ENCODE results near the gene IL17D. TPM values are rescaled to one million over a fixed set of nuclear protein-coding genes. Genes with fewer than 3 reads are reported as not detected.
A peak's percentile ranks its signal among the peaks of the same experiment; 100 is the strongest.
"Not testable (repeated sequence)": the region's sequence is repeated elsewhere in the genome, so short reads cannot be mapped to it uniquely, and the experiment has no call there.

The IL17D gene
- total RNA-seq, 1 experiment from 2014 or later, result 0.12 TPM

DNA sequence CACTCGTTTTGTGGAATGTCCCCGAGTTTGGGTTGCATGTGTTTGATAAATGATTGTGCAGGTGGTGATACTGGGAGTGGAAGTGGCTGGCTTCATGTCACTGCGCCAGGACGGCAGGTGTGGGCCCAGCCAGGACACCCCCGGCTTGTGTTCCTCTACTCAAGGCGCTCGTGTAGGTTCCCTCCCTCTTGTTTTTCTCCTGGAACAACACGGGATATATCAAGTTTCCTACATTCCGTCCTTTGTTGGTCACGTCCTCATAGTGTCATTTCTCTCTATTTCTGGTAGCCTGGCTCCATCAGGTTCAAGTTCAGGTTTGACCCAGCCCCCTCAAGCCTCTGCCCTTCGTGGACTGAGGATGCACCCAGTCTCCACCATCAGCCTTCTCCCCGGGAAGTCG, 16.3 kb downstream of the IL17D start:
- DNase-seq (ENCODE audit: low read depth), result no peak

DNA sequence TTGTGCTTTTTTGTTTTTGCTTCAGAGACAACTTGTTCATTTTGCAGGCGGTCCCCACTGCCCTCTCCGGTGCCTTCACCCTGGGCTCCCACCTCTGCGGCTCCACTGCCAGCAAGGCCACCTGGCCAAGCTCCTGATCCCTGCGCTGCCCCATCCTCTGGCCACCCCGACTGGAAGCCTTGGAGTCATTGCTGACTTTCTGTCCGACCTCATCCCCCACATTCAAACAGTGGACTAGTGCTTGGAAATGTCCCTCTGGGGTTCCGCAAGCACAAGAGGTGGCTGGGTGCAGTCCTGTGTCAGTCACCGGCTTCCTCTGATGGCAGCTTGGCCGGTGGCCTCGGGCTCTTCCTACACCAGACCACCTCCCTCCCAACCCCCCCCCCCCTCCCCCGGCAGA, 17.0 kb downstream of the IL17D start:
- DNase-seq (ENCODE audit: low read depth), result no peak

DNA sequence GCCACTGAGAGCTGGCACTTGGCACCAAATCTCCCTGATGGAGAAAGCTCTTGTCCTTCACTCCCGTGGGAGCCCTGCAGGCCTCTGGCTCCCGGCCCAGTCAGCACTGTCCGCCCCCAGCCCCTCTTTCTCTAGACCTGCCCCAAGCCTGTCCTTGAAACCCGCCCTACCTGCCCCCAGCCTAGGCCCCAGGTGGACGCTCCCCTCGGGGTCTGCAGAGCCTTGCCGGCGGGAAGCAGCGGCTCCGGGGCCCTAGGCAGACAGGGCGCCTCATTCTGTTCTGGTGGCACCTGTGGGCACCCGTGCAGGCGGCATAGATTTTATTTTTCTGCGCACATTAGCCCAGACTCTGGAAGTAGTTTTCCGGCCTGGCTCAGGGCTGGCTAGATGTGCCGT, 17.6 kb downstream of the IL17D start:
- no peak for DNase-seq (ENCODE audit: low read depth)

DNA sequence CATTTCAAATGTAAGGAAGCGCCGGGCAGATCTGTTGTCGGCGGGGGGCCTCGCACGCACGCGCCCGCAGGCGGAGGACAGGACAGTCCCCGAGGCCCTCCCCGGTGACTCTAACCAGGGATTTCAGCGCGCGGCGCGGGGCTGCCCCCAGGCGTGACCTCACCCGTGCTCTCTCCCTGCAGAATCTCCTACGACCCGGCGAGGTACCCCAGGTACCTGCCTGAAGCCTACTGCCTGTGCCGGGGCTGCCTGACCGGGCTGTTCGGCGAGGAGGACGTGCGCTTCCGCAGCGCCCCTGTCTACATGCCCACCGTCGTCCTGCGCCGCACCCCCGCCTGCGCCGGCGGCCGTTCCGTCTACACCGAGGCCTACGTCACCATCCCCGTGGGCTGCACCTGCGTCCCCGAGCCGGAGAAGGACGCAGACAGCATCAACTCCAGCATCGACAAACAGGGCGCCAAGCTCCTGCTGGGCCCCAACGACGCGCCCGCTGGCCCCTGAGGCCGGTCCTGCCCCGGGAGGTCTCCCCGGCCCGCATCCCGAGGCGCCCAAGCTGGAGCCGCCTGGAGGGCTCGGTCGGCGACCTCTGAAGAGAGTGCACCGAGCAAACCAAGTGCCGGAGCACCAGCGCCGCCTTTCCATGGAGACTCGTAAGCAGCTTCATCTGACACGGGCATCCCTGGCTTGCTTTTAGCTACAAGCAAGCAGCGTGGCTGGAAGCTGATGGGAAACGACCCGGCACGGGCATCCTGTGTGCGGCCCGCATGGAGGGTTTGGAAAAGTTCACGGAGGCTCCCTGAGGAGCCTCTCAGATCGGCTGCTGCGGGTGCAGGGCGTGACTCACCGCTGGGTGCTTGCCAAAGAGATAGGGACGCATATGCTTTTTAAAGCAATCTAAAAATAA, 18.2 kb downstream of the IL17D start:
- peak; percentile 46 for DNase-seq (ENCODE audit: low read depth)

- no peak for DNase-seq (ENCODE audit: low read depth)
Observed at GRCh38 chr13:20727856-20728255, 24.4 kb downstream of the IL17D start.

DNA sequence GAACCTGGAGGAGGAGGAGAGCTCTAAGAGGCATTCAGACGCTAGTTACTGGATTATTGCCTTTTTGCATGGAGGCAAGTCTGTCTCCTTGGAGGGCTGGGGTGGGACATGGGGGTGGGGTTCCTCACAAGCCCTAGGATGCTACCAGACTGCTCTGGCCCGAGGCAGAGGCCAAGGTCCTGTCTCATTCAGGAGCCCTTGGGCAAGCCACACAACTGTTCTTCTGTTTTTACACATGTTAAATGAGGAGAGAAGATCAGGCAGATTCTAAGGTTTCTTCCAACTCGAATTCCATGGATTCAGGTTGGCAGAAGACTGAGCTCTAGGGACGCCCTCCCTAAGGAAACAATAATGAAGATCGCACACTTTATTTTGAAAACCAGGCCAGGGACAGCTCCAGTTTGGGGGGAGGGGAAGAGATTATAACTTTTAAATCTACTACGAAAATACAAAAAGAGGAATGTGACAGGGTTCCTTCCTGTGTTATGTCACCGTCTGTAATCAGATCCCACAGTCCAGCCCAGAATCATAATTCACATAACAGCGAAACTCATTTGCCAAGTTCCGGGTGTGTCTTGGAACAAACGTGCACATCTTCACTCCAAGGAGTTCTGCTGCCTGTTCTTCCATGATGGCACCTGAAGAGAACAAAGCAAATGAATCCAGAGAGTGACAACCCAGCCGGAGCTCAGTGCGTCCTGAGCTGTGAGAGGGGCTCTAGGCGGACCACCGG, 25.2 kb downstream of the IL17D start:
- DNase-seq (ENCODE audit: low read depth), result no peak

- no peak for DNase-seq (ENCODE audit: low read depth)
Observed at GRCh38 chr13:20729633-20730585, 26.4 kb downstream of the IL17D start.

DNA sequence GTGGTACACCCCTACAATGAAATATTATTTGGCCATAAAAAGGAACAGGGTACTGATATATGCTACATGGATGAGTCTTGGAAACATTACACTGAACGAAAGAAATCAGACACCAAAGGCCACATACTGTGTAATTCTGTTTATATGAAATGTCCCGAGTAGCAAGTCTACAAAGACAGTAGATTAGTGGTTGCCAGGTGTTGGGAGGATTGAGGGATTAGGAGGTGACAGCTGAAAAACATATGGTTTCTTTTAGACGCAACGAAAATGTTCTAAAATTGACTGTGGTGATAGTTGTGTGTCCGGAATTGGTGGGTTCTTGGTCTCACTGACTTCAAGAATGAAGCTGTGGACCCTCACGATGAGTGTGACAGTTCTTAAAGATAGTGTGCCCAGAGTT, 35.1 kb downstream of the IL17D start:
- no peak for DNase-seq (ENCODE audit: low read depth)

DNA sequence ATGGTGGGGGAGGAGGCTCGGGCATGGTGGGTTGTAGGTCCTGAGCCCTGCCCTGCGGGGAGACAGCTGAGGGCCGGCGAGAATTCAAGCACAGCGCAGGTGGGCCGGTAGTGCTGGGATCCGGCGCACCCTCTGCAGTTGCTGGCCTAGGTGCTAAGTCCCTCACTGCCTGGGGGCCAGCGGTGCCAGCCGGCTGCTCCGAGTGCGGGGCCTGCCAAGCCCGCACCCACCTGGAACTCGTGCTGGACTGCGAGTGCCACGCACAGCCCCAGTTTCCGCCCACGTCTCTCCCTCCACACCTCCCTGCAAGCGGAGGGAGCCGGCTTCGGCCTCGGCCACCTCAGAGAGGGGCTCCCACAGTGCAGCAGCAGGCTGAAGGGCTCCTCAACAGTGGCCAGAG, 36.5 kb downstream of the IL17D start:
- DNase-seq (ENCODE audit: low read depth), result no peak

GRCh38 chr13:20743830-20744404, 40.4 kb downstream of the IL17D start:
- DNase-seq (ENCODE audit: low read depth), result not testable (repeated sequence)

DNA sequence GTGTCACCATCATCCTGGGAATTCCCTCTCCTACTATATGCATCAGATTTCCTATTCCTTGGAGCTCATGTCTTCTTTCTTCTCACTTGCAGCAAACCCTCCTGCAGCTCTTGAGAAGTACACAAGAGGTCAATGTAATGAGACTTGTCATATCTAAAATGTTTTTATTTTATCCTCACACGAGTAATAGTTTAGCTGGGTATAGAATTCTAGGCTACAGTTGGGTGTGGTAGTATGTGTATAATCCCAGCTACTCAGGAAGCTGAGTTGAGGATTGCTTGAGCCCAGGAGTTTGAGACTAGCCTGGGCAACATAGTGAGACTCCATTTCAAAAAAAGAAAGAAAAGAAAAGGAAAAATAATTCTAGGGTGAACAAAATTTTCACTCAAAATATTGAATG, 45.9 kb downstream of the IL17D start:
- no peak for DNase-seq (ENCODE audit: low read depth)

- DNase-seq (ENCODE audit: low read depth), result no peak
Observed at GRCh38 chr13:20754009-20754408, 50.5 kb downstream of the IL17D start.

DNA sequence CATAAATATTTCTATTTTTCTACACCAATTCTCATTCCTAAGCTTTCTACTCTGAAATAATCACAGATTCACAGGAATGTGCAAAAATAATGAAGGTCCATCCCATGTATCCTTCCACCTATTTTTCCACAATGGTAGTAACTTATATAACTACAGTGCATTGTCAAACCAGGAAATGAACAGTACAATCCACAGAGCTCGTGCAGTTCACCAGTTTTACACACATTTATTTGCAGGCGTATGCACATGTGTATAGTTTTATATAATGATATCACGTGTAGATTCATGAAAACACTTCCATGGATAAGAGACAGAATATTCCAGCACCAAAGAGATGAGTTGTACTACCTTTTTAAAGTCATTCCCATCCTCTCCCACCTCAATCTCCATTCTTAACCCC, 57.4 kb downstream of the IL17D start:
- DNase-seq (ENCODE audit: low read depth), result no peak

- DNase-seq (ENCODE audit: low read depth), result peak; percentile 1
Observed at GRCh38 chr13:20767309-20767943, 63.9 kb downstream of the IL17D start.

- DNase-seq (ENCODE audit: low read depth), result no peak
Observed at GRCh38 chr13:20769091-20769490, 65.6 kb downstream of the IL17D start.

GRCh38 chr13:20769834-20770233, 66.3 kb downstream of the IL17D start:
- DNase-seq (ENCODE audit: low read depth), result no peak

Other genes starting within 250 kb of the IL17D start
- gene CRYL1, start 177.8 kb upstream of the IL17D start, total RNA-seq (2014; rRNA removed; shearing (Covaris generic)), result 11.5 and 13.5 TPM in 2 replicates
- gene IFT88, start 136.5 kb upstream of the IL17D start, total RNA-seq (2014; rRNA removed; shearing (Covaris generic)), result 10.9 and 18.9 TPM in 2 replicates
- 8.4 and 9.9 TPM in 2 replicates for gene EEF1AKMT1, start 70.3 kb downstream of the IL17D start, total RNA-seq (2014; rRNA removed; shearing (Covaris generic))
- 15.4 and 16.0 TPM in 2 replicates for gene XPO4, start 199.0 kb downstream of the IL17D start, total RNA-seq (2014; rRNA removed; shearing (Covaris generic))